Measurements from ENCODE around the gene C1QTNF9B. TPM values are rescaled to one million over a fixed set of nuclear protein-coding genes. Genes with fewer than 3 reads are reported as not detected.

Gene C1QTNF9B
- total RNA-seq, 2 experiments from 2014 or later: not detected

- POLR2A ChIA-PET: interaction anchor here (0.6 kb wide), 1 partner anchor 54 kb away, joined by 3 read pairs; no protein-coding TSS in a partner anchor
These were observed 12.3 kb upstream of the C1QTNF9B start for GRCh38 chr13:23909606-23910005.

GRCh38 chr13:23905766-23906165 is 8.5 kb upstream of the C1QTNF9B start:
- Histone ChIP-seq H3K79me2 (ENCODE audit: insufficient read depth, low read depth, low read length) (no peaks in the 10 kb centered on the region), H3K9me3 (ENCODE audit: low read length) (no peaks in the 10 kb centered on the region), H3K4me1 (ENCODE audit: insufficient read depth, low read length, poor library complexity, severe bottlenecking) (no peaks in the 10 kb centered on the region), H3K9me2 (ENCODE audit: insufficient read depth, low read length) (no peaks in the 10 kb centered on the region), H3K27ac (ENCODE audit: low read depth, low read length, poor library complexity, severe bottlenecking) (no peak overlapping the region), H4K20me1 (ENCODE audit: insufficient read depth, low read length) (no peaks in the 10 kb centered on the region), H3K4me3 (ENCODE audit: low read depth, low read length, poor library complexity, severe bottlenecking) (no peak overlapping the region), H3K4me2 (ENCODE audit: low read length) (no peak overlapping the region), H2AFZ (ENCODE audit: low read length) (no peak overlapping the region), H3K36me3 (ENCODE audit: insufficient read depth, low read length) (no peaks in the 10 kb centered on the region)
- no peak for DNase-seq (ENCODE audit: low spot score)
- intact Hi-C loops (cut with micrococcal nuclease; ENCODE audit: unreplicated experiment): no loop called here
- CTCF ChIA-PET (ENCODE audit: unreplicated experiment): no interaction called here
- TF ChIP-seq EZH2phosphoT487 (IDR thresholded peaks at IDR 0.05; ENCODE audit: borderline replicate concordance, low read depth, low read length) (no peak), CTCF (conservative IDR thresholded peaks at IDR 0.05; ENCODE audit: low read length) (no peak)
- BruUV-seq (replicated peaks): no TSS peak
- POLR2A ChIA-PET: no interaction called here

More at GRCh38 chr13:23909606-23910005, 12.3 kb upstream of the C1QTNF9B start:
- no peaks in the 10 kb centered on the region for H3K9me2 ChIP-seq (ENCODE audit: insufficient read depth, low read length)
- H3K4me3 ChIP-seq (ENCODE audit: low read depth, low read length, poor library complexity, severe bottlenecking): no peak overlapping the region
- intact Hi-C loops (cut with micrococcal nuclease; ENCODE audit: unreplicated experiment): no loop called here
- DNase-seq (ENCODE audit: low spot score): no peak
- CTCF ChIA-PET (ENCODE audit: unreplicated experiment): no interaction called here
- H3K36me3 ChIP-seq (ENCODE audit: insufficient read depth, low read length): no peaks in the 10 kb centered on the region
- H3K9me3 ChIP-seq (ENCODE audit: low read length): no peaks in the 10 kb centered on the region
- BruUV-seq (replicated peaks): no TSS peak
- no peaks in the 10 kb centered on the region for H3K4me1 ChIP-seq (ENCODE audit: insufficient read depth, low read length, poor library complexity, severe bottlenecking)
- H4K20me1 ChIP-seq (ENCODE audit: insufficient read depth, low read length): no peaks in the 10 kb centered on the region
- no peaks in the 10 kb centered on the region for H3K79me2 ChIP-seq (ENCODE audit: insufficient read depth, low read depth, low read length)
- no peak overlapping the region for H2AFZ ChIP-seq (ENCODE audit: low read length)
- H3K4me2 ChIP-seq (ENCODE audit: low read length): no peak overlapping the region
- TF ChIP-seq CTCF (conservative IDR thresholded peaks at IDR 0.05; ENCODE audit: low read length): no peak
- H3K27ac ChIP-seq (ENCODE audit: low read depth, low read length, poor library complexity, severe bottlenecking): no peak overlapping the region

- H3K79me2 ChIP-seq (ENCODE audit: insufficient read depth, low read depth, low read length): no peaks in the 10 kb centered on the region
- H4K20me1 ChIP-seq (ENCODE audit: insufficient read depth, low read length): no peaks in the 10 kb centered on the region
- H3K9me3 ChIP-seq (ENCODE audit: low read length): no peaks in the 10 kb centered on the region
- no peak overlapping the region for H3K4me3 ChIP-seq (ENCODE audit: low read depth, low read length, poor library complexity, severe bottlenecking)
- POLR2A ChIA-PET: no interaction called here
- no peak overlapping the region for H2AFZ ChIP-seq (ENCODE audit: low read length)
- BruUV-seq (replicated peaks): no TSS peak
- CTCF ChIA-PET (ENCODE audit: unreplicated experiment): no interaction called here
- DNase-seq (ENCODE audit: low spot score): no peak
- TF ChIP-seq CTCF (conservative IDR thresholded peaks at IDR 0.05; ENCODE audit: low read length): no peak
- no peak for TF ChIP-seq EZH2phosphoT487 (IDR thresholded peaks at IDR 0.05; ENCODE audit: borderline replicate concordance, low read depth, low read length)
- peaks cover 6% of the 10 kb centered on the region for H3K4me1 ChIP-seq (ENCODE audit: insufficient read depth, low read length, poor library complexity, severe bottlenecking)
- intact Hi-C loops (cut with micrococcal nuclease; ENCODE audit: unreplicated experiment): no loop called here
- no peaks in the 10 kb centered on the region for H3K9me2 ChIP-seq (ENCODE audit: insufficient read depth, low read length)
- no peaks in the 10 kb centered on the region for H3K36me3 ChIP-seq (ENCODE audit: insufficient read depth, low read length)
- no peak overlapping the region for H3K4me2 ChIP-seq (ENCODE audit: low read length)
- H3K27ac ChIP-seq (ENCODE audit: low read depth, low read length, poor library complexity, severe bottlenecking): no peak overlapping the region
These were observed 6.6 kb upstream of the C1QTNF9B start for GRCh38 chr13:23903906-23904280.

Measured in OCI-LY7 (cell line).